Skeletal muscle satellite cell (primary cell): ENCODE measurements around the gene MB.
"Not testable (repeated sequence)": the region's sequence is repeated elsewhere in the genome, so short reads cannot be mapped to it uniquely, and the experiment has no call there.

Experiments
- H3K27me3 ChIP-seq: 2 replicates; pipeline ENCODE4 v1.7.0; 2013; ENCODE audit warnings: low read length; ENCODE audit not compliant: control insufficient read depth, insufficient read depth
- H3K36me3 ChIP-seq: 2 replicates; pipeline ENCODE4 v1.7.0; 2013; ENCODE audit warnings: mild to moderate bottlenecking, control low read depth, low read length; ENCODE audit not compliant: insufficient read depth
- H3K4me1 ChIP-seq: 2 replicates; pipeline ENCODE4 v1.7.0; 2013; ENCODE audit warnings: low read length; ENCODE audit not compliant: control insufficient read depth, insufficient read depth
- H3K4me2 ChIP-seq: 2 replicates; pipeline ENCODE4 v1.7.0; 2013; ENCODE audit warnings: mild to moderate bottlenecking, low read length
- H3K4me3 ChIP-seq: 2 replicates; pipeline ENCODE4 v1.7.0; 2013; ENCODE audit warnings: low read length
- H3K9ac ChIP-seq: 2 replicates; pipeline ENCODE4 v1.7.0; 2013; ENCODE audit warnings: mild to moderate bottlenecking, low read depth, low read length, moderate library complexity
- H3K9me3 ChIP-seq: replicated peaks from 2 replicates; pipeline ENCODE4 v1.7.0; 2013; ENCODE audit warnings: mild to moderate bottlenecking, control low read depth, low read length

MB gene

GRCh38 chr22:35623885-35624284 lies 6.8 kb upstream of the MB start:
- not testable (repeated sequence) for H3K36me3 ChIP-seq, H3K27me3 ChIP-seq, H3K4me2 ChIP-seq, H3K4me3 ChIP-seq, H3K9me3 ChIP-seq, H3K9ac ChIP-seq
- H3K4me1 ChIP-seq, result peaks cover 12% of the 10 kb centered on the region

GRCh38 chr22:35622191-35622913 lies 5.2 kb upstream of the MB start:
- H3K4me2 ChIP-seq, result no peak overlapping the region
- H3K27me3 ChIP-seq, result peaks cover 13% of the 10 kb centered on the region

GRCh38 chr22:35621451-35621850 lies 4.3 kb upstream of the MB start:
- Histone ChIP-seq H3K36me3 (no peaks in the 10 kb centered on the region), H3K4me1 (no peaks in the 10 kb centered on the region), H3K4me2 (no peak overlapping the region), H3K4me3 (no peak overlapping the region), H3K9me3 (no peaks in the 10 kb centered on the region), H3K27me3 (peaks cover 19% of the 10 kb centered on the region), H3K9ac (no peak overlapping the region)

More at GRCh38 chr22:35622191-35622913, 5.2 kb upstream of the MB start:
- Histone ChIP-seq H3K4me3 (no peak overlapping the region), H3K9me3 (no peaks in the 10 kb centered on the region), H3K4me1 (peaks cover 2% of the 10 kb centered on the region), H3K36me3 (no peaks in the 10 kb centered on the region), H3K9ac (no peak overlapping the region)

- peaks cover 25% of the 10 kb centered on the region for H3K27me3 ChIP-seq
- no peak overlapping the region for H3K9ac ChIP-seq
- no peaks in the 10 kb centered on the region for H3K4me1 ChIP-seq
- H3K4me3 ChIP-seq, result no peak overlapping the region
- H3K4me2 ChIP-seq, result no peak overlapping the region
- no peaks in the 10 kb centered on the region for H3K36me3 ChIP-seq
- H3K9me3 ChIP-seq, result no peaks in the 10 kb centered on the region
Measured at GRCh38 chr22:35620624-35621251, 3.6 kb upstream of the MB start.

GRCh38 chr22:35619336-35620094 lies 2.4 kb upstream of the MB start:
- Histone ChIP-seq H3K4me1 (no peaks in the 10 kb centered on the region), H3K36me3 (no peaks in the 10 kb centered on the region), H3K4me2 (no peak overlapping the region), H3K4me3 (no peak overlapping the region), H3K27me3 (peaks cover 28% of the 10 kb centered on the region), H3K9ac (no peak overlapping the region), H3K9me3 (no peaks in the 10 kb centered on the region)

GRCh38 chr22:35618427-35619223 lies 1.5 kb upstream of the MB start:
- Histone ChIP-seq H3K4me2 (no peak overlapping the region), H3K4me3 (no peak overlapping the region), H3K27me3 (peaks cover 28% of the 10 kb centered on the region), H3K9ac (no peak overlapping the region), H3K4me1 (no peaks in the 10 kb centered on the region), H3K36me3 (no peaks in the 10 kb centered on the region), H3K9me3 (no peaks in the 10 kb centered on the region)

DNA sequence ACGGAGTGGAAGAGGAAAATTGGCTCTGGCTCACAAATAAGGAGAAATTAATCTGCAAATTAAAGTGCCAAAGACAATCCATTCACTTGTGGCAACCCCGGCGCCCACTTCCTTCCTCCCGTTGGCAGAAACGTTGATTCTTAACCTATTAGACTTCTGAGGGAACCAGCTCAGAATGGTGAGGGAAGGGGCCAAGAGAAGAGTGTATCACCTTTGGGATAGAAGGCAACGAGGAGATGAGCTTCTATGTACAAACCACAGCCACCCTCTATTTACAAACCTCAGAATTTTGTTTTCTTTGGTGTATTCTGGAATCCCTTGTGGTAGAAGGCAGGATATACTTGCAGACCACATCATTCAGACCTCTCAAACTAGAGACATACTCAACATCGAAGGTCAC lies 1.1 kb downstream of the MB start:
- no peak overlapping the region for H3K9ac ChIP-seq
- peaks cover 38% of the 10 kb centered on the region for H3K27me3 ChIP-seq
- no peaks in the 10 kb centered on the region for H3K36me3 ChIP-seq
- H3K4me1 ChIP-seq, result no peaks in the 10 kb centered on the region
- H3K4me3 ChIP-seq, result no peak overlapping the region
- no peak overlapping the region for H3K4me2 ChIP-seq
- no peaks in the 10 kb centered on the region for H3K9me3 ChIP-seq

DNA sequence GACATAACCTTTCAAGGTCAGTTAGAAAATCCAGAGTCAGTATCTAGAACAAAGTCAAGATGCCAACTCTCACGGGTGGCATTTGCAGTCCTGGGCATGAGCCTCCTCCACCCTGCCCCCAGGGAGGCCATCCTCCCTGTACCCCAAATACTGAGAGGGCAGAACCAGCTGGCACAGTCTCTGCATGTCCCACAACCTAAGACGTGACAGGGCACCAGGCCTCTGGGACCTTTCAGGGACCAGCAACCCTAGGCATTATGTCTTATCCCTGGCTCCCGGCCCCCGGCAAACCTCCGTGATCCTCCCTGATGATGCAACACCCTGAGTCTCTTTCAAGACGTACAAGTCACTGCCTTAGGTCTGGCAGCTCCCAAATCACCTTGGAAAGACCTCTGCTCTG lies 2.0 kb downstream of the MB start:
- Histone ChIP-seq H3K4me2 (no peak overlapping the region), H3K9me3 (no peaks in the 10 kb centered on the region), H3K36me3 (no peaks in the 10 kb centered on the region), H3K4me1 (no peaks in the 10 kb centered on the region), H3K27me3 (peaks cover 47% of the 10 kb centered on the region), H3K4me3 (no peak overlapping the region), H3K9ac (no peak overlapping the region)

DNA sequence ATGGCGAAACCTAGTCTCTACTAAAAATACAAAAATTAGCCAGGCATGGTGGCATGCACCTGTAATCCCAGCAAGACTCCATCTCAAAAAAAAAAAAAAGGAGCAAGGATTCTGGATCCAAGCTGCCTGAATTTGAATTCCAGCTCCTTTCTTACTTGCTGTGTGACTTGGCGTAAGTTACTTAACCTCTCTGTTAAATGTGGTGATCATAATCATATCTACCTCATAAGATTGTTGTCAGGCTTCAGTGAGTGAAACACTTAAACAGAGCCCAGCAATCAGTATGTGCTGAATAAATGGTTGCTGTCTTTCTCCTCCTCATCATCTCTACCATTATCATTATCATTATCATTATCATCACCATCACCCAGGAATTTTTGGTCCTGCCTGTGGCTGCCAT lies 2.7 kb downstream of the MB start:
- H3K9ac ChIP-seq, result no peak overlapping the region

GRCh38 chr22:35612903-35613302 lies 4.2 kb downstream of the MB start:
- no peak overlapping the region for H3K9ac ChIP-seq
- H3K27me3 ChIP-seq, result peaks cover 60% of the 10 kb centered on the region

More for the DNA sequence above, 2.7 kb downstream of the MB start:
- no peaks in the 10 kb centered on the region for H3K4me1 ChIP-seq
- H3K9me3 ChIP-seq, result no peaks in the 10 kb centered on the region
- no peaks in the 10 kb centered on the region for H3K36me3 ChIP-seq
- no peak overlapping the region for H3K4me2 ChIP-seq
- peaks cover 55% of the 10 kb centered on the region for H3K27me3 ChIP-seq
- H3K4me3 ChIP-seq, result no peak overlapping the region

DNA sequence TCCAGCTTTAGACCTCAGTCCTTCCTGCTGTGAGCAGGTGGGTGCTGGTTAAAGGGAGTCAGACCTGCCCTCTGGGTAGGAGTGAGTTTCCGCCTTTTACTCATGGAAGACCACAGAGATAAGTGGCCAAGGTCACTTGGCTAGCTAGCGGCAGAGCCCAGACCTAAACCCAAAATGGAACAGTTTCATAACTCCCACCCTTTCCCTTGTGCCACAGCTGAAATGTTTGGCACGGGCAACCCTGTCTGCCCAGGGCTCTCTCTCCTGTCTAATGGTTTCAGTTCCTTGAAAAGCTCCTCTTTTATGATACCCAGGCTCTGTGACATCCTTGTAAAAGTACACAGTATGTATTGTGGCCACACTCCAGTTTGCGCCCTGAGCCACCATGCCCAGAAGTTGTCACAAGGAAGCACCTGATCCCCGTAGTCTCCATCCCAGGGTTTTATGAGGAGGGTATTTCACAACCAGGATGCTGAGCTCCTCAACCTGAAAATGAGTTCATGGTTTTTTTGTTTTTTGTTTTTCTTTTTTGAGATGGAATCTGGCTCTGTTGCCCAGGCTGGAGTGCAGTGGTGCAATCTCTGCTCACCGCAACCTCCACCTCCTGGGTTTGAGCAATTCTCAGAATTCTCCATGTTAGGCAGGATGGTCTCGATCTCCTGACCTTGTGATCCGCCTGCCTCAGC lies 5.1 kb downstream of the MB start:
- no peaks in the 10 kb centered on the region for H3K4me1 ChIP-seq

More at GRCh38 chr22:35612903-35613302, 4.2 kb downstream of the MB start:
- H3K4me3 ChIP-seq, result no peak overlapping the region
- no peak overlapping the region for H3K4me2 ChIP-seq
- H3K4me1 ChIP-seq, result no peaks in the 10 kb centered on the region
- no peaks in the 10 kb centered on the region for H3K36me3 ChIP-seq
- H3K9me3 ChIP-seq, result no peaks in the 10 kb centered on the region

More for the DNA sequence above, 5.1 kb downstream of the MB start:
- peaks cover 63% of the 10 kb centered on the region for H3K27me3 ChIP-seq
- no peaks in the 10 kb centered on the region for H3K36me3 ChIP-seq
- H3K4me2 ChIP-seq, result no peak overlapping the region
- no peak overlapping the region for H3K9ac ChIP-seq
- H3K4me3 ChIP-seq, result no peak overlapping the region
- no peaks in the 10 kb centered on the region for H3K9me3 ChIP-seq
